ENCODE data around the gene HDAC4.

Gene HDAC4

DNA sequence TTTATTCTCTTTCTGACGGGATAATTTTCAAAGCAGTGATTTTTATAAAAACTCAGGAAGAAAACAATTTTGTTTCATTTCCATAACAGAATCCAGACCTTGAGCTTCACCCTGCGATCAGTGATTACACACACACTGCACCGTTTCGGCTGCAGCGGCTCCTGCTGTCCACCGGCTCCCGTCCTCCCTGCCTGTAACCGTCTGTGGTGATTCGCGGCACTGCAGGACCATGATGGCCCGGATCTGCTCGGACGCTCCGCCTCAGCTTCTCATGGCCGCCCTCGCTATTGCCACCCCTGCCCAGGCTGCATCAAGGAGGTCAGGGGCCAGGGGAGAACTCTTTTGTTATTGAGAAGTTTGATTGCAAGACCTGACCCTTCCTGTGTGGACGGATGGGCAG lies 306.9 kb downstream of the HDAC4 start:
- no peak for DNase-seq

DNA sequence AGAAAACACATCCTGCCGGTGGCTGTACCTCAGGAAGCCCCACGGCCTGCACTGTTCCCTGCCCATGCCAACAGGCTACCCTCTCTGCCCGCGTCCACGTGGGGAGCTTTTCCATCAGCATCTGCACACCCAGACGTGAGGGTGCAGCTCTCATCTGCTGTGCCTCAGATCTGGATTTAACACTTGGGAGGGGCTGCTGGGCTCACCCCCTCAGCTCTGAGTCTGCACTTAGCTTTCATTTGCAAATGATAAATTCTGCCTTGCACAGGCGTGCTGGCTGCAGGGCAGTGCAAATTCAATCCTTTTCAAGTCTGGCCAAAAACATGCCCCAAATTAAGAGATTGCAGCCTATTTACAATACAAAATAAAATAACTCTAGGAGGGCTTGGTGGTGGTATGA lies 307.3 kb downstream of the HDAC4 start:
- DNase-seq = no peak

DNA sequence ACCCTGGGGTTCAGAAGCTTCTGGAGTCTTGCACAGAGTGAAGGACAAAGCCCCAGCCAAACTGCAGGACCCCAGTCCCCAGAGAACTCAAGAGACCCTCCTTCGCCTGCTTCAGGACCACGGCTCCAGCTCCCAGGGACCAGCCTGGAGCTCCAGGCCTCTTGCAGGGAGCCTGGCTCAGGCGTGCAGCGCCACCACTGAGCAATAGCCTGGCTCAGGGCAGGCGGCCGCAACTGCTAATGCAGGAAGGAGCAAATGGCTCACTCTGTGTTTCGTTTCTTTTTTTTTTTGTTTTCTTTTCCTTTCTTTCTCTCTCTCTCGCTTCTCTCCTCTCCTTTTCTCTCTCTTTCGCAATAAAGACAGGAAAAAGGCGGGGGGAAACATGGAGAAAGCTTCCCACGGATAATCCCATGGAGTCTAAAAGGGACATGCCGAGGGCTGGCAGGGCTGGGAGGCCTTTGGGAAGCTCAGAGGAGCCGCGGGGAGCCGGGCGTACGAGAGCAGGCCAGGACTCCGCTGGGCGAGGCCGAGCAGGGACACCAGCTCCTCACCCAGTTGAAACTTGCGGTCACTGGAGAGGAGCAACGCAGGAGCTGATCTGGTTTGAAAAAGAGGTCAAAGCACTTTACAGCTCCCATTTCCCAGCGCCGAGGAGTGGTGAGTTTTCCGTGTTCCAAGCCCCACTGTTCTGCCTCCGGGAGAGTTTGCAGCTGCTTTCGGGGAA lies 308.1 kb downstream of the HDAC4 start:
- no peak for DNase-seq

DNA sequence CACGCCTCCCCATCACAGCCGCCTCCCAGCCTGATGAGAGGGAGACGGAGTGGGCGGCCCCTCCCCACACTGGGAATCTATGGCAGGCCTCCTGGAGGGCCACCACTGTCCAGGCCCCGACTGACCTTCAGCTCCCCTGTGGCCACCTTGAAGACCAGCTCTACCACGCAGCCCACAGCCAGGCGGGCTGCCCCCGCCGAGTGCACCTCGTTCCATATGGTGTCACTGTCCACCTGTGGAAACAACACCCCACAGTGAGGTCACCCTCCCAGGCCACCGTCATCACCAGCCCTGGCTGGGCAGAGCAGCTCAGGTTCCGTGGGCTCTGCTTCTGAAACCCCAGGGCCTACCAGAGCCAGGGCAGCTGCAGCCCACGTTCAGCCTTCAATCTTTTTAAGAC lies 310.9 kb downstream of the HDAC4 start:
- no peak for DNase-seq

DNA sequence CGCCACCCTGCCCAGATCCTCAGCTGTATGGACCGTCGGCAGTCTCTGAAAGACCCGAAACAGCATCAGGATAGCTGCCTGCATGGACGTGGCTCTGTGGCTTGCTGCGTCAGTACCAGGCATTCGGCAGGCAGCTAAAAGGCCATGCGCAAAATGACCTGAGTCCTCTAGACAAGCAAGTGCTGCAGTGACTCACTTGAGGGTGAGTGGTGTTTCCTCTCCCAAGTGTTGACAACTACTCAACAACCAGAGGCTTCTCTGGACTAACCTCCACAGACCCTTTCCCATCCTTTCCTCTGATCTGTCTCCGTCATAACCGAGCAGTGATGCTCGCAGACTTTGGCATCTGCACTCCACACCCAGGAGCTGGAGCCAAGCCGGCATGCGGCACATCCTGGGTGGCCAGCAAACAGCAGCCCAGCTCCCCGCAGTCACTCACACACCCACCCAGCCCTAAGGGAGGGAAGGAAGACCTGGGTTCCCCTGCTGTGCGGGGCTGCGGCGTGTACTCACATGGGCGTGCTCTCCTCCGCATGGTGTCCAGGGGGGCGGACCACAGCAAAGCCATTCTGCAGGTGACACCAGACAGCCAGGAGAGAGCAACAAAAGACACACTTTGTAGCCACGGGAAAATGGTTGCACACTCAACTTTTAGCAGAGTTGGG lies 313.6 kb downstream of the HDAC4 start:
- DNase-seq = no peak

DNA sequence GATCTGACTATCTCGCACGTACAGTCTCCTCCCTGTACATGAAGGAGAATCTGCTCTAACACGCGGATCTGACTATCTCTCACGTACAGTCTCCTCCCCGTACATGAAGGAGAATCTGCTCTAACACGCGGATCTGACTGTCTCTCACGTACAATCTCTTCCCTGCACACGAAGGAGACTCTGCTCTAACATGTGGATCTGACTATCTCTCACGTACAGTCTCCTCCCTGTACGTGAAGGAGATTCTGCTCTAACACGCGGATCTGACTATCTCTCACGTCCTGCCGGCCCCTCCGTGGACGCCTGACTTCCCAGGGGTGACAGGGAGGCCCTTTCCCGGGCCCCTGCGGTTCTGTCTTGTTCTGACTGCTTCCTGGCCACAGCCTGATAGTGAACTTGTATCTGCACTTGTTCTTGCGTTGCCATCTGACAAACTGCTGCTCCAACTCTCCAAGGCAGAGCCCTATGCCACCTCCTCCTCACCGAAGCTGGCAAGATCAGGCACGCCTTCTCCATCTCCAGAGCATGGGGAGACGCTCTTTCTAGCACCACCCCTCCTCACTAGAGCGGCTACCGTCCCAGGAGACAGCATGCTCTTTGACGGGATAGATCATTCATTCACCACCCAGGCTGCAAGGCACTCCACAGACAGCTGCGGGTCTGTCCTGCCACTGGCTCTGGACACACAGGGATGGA lies 314.3 kb downstream of the HDAC4 start:
- no peak for DNase-seq

DNA sequence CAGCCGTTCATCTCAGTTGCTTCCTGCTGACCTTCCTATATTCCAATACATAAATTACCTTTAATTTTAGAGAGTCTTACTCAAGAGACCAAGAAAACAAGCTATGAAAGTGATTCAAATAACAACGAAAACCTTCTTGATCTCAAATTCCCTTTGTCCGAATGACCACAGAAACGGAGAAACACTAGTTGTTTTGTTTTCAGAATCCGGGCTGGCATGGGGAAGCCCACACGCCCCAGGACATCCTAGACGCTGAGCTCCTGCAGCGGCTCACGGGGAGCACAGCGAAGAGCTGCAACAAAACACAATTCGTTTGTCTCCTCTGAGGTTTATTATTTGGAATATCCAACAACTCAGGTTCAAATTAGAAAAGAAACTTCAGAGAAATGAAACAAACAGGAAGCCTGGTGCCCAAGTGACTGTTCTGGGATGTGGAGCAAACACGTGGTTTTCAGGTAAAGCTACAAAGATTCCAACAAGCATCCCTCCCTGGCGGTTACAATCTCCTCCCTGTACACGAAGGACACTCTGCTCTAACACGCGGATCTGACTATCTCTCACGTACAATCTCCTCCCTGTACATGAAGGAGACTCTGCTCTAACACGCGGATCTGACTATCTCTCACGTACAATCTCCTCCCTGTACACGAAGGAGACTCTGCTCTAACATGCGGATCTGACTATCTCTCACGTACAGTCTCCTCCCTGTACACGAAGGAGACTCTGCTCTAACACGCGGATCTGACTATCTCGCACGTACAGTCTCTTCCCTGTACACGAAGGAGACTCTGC lies 315.4 kb downstream of the HDAC4 start:
- DNase-seq = no peak

DNA sequence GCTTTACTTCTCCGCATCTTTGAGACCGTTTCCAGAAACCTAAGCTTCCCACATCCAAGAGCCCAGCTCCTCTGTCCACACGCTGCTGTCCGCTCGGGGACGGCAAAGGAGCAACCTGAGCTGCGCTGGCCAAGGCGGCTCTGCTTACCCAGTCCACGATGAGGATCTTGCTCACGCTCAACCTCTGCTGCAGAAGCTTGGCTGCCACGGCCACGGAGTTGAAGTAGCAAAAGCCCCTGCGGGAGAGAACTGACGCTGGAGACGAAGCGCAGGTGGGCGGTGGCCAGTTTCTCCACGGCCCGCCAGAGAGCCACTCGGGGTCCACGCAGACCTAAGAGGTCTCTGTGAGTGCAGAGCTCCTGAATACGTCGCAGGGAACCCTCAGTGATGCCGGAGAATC lies 316.8 kb downstream of the HDAC4 start:
- no peak for DNase-seq

DNA sequence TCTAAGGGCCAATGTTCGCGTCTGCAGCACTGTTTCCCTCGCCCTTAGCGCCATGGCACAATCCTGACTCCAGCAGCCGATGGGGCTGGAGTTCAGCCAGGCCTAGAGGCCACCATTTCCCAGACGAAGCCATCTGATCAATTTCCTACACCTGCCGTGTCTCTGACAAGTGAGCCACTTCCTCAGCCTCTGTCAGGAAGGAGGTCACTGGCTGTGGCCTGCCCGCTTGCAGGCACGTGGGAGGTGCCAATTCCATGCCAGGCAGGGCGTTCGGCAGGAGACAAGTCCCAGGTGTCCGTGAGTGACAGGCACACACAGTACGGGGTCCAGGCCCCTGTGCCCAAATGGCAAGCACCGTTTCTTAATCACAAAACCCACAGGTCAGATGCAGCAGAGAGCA lies 318.4 kb downstream of the HDAC4 start:
- no peak for DNase-seq

DNA sequence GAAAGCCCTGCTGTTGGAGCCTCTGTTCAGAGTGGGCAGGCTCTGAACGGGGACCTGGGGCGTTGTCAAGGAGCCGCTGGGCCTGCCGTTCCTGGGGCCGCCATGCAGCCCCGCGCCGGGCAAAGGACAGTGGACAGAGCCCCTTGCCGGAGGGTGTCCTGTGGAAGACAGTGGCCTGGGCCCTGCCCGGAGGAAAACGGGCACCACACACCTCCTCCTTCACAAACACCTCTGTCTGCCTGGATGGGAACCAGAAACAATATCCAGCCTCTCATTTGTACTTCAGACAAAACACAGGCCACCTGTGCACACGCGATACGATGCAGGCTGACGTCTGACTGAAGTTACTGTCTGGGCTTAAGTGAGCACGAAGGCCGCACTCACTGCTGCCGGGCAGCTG lies 319.2 kb downstream of the HDAC4 start:
- no peak for DNase-seq

DNA sequence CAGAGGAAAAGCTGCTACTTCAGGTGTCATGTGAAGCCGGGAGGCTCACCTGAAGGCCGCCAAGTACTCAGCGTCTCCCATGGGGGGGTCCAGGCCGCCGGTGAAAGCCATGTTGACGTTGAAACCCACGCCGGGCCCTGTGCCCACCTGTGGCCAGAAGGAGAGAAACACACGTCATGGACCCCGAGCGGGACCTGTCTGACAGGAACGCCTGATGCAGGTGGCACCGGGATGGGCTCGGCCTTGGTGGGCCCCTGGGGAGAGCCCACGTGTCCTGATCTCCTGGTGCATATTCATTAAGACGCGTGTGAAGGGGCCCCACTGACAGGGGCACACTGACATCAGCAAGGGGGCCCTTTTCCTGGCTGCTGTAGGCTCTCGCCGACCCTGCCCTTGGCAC lies 319.8 kb downstream of the HDAC4 start:
- DNase-seq = no peak

DNA sequence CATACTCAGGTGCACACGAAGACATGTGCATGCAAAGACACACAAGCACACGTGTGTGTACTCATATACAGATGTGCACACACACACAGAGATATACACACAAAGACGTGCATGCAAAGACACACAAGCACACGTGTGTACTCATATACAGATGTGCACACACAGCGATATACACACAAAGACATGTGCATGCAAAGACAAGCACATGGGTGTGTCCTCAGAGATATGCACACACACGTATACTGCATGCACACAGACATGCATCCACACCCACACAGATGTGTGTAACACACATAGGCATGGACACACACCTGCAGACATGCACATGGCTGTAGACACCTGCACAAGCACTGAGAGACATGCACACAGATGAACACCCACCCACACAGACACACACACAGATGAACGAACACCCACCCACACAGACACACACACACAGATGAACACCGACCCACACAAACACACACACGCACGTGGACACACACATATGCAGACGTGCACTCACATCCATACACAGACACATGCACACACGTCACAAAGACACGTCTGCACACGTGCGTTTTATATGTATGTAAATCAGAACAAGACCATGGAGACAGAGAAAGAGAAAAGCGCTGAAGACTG lies 321.0 kb downstream of the HDAC4 start:
- DNase-seq = no peak

DNA sequence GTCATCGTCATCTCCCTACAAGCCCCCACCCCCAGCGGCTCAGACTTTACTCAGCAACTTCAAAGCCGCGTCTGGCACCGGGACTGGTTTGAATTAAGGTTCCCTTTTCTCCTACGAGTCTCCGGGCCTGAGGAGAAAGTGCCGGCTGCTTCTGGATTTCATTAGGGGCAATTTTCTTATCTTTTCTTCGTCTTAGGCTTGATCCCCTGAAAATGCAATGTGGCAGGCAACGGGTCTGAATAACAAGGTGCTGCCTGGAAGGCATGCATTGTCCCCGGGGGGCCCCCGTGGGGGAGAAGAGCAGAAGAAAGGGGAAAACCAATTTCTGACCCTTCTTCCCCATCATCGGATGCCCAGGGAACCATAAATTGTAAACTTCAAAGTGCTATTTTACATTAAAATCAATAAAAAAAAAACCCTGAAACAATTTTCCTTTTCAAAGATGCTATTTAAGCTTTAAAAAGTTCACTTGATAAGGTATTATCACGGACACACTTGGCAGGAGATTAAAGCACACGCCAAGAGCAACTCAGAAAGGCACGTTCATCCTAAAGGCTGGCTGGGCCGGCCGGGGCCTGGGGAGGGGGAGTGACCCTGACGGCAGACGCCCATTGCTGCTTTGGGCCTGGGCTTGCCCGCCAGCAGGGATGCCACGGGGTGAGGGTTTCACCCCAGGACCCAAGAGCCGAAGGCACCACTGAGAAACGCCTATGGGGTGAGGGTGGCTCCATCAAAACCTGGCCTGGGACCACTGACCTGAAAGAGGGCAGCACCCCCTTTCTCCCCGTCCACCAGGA lies 322.5 kb downstream of the HDAC4 start:
- no peak for DNase-seq

DNA sequence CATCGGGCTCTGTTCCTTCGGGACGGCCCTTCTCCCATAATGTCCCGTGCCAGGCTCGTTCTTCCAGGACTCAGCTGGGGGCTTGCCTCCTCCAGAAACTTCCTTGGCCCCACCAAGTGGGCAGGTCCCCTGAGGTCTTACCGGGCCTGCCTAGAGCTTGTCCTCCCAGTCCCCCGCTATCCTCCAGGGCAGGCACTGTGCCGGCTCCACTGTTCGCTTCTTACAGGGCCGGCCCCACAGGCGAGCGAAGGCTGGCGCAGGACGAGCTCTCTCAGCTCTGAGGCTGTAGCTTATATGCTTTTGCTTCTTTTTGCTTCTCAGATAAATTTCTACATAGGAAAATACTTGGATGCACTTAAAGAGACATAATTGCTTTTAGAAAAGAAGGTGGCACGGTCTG lies 323.6 kb downstream of the HDAC4 start:
- no peak for DNase-seq

DNA sequence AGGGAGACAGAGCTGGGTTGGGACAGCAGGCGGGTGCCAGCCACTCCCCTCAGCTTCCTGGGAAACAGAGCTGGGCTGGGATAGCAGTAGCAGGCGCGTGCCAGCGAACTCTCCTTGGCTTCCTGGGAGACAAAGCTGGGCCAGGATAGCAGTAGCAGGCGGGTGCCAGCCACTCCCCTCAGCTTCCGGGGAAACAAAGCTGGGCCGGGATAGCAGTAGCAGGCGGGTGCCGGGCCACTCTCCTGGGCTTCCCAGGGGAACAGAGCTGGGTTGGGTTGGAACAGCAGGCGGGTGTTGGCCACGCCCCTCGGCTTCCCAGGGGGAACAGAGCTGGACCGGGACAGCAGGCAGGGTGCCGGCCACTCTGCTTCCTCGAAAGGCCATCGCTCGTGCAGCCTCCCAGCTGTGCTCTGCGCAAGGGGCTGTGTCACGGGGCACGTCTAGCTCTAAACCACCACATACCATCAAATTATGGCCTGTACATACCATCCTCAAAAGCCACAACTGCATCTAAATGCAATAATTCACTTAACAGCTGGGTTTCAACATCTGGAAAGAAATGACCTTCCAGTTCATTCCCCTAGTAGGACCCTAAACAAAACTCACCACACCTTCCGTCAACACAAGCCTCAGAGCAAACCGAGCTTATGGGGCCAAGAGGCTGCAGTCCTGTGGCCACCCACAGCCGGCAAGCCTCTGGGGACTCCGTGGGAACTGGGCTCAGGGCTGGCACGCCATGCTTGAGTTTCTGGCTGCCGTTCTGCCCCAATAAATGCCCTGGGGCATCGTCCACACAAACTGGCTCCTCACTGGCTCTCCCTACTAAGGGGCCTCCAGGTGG lies 324.7 kb downstream of the HDAC4 start:
- no peak for DNase-seq

DNA sequence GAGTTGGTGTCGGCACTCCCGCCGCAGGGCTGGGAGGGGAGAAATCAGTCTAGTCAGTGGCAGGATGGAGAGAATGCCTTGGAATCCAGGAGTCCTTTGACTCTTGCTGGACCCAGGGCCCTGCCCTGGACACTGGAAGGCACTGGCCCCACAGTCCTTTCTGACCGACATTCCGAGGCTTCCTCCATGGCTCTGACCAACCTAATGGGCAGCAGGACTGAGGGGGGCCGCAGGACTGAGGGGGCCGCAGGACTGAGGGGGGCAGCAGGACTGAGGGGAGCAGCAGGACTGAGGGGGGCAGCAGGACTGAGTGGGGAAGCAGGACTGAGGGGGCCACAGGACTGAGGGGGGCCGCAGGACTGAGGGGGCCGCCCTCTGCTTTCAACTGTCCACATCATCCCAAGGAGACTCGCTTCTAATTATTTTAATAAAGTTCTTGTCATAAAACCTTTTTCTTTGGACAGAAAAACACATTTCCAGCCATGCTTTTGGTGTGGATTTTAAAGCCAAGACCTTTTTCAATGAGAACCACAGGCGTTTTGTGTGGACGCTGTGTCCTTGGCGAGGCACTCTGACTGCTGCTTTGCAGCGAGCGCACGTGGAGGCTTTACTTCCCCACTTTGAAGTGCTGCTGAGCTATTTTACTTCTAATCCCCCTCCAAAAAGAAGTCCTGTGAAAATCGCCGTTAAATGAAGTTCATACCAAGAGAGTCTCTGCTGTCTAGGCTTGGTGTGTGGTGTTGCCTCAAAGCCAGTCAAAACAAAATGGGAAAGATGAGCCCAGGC lies 326.9 kb downstream of the HDAC4 start:
- no peak for DNase-seq

DNA sequence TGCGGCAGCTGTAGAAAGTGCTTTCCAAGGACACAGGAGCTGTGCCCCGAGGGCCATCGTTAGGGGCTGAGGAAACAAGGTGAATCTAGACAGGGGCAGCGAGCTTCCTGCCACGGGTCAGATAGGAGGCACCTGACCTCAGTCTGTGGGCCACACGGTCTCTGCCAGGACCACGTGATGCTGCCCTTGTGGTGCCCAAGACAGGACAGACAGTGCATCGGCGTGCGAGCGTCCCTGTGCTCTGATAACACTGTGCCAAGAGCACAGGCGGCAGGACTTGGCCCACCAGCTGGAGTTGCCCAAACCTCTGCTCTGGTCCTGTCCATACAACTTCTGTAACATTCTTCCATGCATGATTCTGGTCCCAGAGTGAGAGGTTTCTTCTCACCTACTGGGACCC lies 327.6 kb downstream of the HDAC4 start:
- no peak for DNase-seq

DNA sequence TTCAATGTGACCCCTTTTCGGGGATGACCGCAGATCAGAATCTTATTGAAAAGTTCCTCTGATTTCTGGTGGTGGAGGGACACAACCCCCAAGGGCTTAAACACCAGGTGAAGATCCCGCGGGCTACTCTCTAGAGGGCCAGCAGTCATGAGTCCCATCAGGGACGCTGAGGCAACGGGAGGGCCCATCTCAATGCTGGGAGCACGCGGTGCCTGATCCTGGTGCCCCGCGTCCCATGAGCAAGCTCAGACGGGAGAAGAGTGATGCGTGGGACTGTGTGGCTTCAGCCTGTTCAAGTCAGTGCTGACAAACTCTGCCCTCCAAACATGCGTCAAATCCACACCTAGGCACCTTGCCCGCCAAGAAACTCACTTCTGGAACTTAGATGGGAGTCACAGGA lies 328.0 kb downstream of the HDAC4 start:
- no peak for DNase-seq

DNA sequence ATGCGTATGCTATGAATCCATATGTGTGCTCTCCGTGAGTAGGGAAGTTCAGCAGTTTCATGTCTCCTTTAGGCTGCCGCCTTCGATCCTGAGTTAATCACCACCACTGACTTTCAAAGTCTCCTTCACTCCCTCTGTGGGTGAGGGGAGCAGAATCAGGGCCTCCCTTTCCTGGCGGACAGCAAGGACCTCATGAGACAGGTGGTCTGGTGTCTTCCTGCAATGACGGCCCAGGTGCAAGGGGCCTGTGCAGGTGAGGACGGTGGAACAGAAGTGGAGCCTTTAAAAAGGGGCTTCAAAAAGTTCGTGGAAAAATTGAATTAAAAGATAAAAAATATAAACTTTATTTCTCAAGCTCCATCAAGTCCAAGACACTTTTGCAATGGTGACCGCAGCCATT lies 330.4 kb downstream of the HDAC4 start:
- no peak for DNase-seq

Measured in activated CD4-positive, alpha-beta T cell treated with anti-CD3 and anti-CD28 coated beads, Interleukin-10, Interleukin-2, amounts not matched to agents 100 ng/mL and 50 ng/mL, durations not matched to agents 16 hours and 8 hours (primary cell).